Endothelial cell (in vitro differentiated cells): ENCODE data around the gene USH2A. TPM values are rescaled to one million over a fixed set of nuclear protein-coding genes. Genes with fewer than 3 reads are reported as not detected.

Experiments
- DNase-seq: peaks from one replicate; pipeline ENCODE4 v3.0.0; 2021; ENCODE audit warnings: low spot score
- H3K27ac Mint-ChIP-seq: one replicate; pipeline ENCODE4 v1.8.0; 2021; ENCODE audit warnings: mixed read lengths, inconsistent platforms; ENCODE audit not compliant: unreplicated experiment
- H3K27me3 Mint-ChIP-seq: one replicate; pipeline ENCODE4 v1.8.0; 2021; ENCODE audit warnings: mild to moderate bottlenecking, moderate library complexity, mixed read lengths, inconsistent platforms; ENCODE audit not compliant: unreplicated experiment
- H3K36me3 Mint-ChIP-seq: one replicate; pipeline ENCODE4 v1.8.0; 2021; ENCODE audit warnings: mild to moderate bottlenecking, low read depth, mixed read lengths, inconsistent platforms; ENCODE audit not compliant: unreplicated experiment
- H3K4me1 Mint-ChIP-seq: one replicate; pipeline ENCODE4 v1.8.0; 2021; ENCODE audit warnings: mild to moderate bottlenecking, mixed read lengths, inconsistent platforms; ENCODE audit not compliant: unreplicated experiment
- H3K4me3 Mint-ChIP-seq: one replicate; pipeline ENCODE4 v1.8.0; 2021; ENCODE audit warnings: mild to moderate bottlenecking, mixed read lengths, inconsistent platforms; ENCODE audit not compliant: unreplicated experiment
- H3K9me3 Mint-ChIP-seq: one replicate; pipeline ENCODE4 v1.8.0; 2021; ENCODE audit warnings: mixed read lengths, inconsistent platforms; ENCODE audit not compliant: unreplicated experiment
- total RNA-seq: library from RNA; stranded (reverse); fragmentation: NEBNext Ultra II Directional; extraction: Animal tissue kit (Norgen Biotek cat#: 25700); gene quantifications from one replicate; pipeline ENCODE4 v1.2.1, GENCODE V29; 2021; ENCODE audit not compliant: unreplicated experiment
- TF ChIP-seq, protein P1 (sequence below): fragments of 200-600 bp; sonication (generic); IDR thresholded peaks from one replicate; pipeline ENCODE4 v1.5.0; 2021; ENCODE audit warnings: antibody characterized with exemption; ENCODE audit not compliant: unreplicated experiment

USH2A gene
- total RNA-seq, 1 donor from 2014 or later = not detected

GRCh38 chr1:216081445-216081844 lies 341.8 kb downstream of the USH2A start:
- H3K4me1 Mint-ChIP-seq = no peaks in the 10 kb centered on the region
- peaks cover 1% of the 10 kb centered on the region for H3K27me3 Mint-ChIP-seq
- TF ChIP-seq, protein P1, sequence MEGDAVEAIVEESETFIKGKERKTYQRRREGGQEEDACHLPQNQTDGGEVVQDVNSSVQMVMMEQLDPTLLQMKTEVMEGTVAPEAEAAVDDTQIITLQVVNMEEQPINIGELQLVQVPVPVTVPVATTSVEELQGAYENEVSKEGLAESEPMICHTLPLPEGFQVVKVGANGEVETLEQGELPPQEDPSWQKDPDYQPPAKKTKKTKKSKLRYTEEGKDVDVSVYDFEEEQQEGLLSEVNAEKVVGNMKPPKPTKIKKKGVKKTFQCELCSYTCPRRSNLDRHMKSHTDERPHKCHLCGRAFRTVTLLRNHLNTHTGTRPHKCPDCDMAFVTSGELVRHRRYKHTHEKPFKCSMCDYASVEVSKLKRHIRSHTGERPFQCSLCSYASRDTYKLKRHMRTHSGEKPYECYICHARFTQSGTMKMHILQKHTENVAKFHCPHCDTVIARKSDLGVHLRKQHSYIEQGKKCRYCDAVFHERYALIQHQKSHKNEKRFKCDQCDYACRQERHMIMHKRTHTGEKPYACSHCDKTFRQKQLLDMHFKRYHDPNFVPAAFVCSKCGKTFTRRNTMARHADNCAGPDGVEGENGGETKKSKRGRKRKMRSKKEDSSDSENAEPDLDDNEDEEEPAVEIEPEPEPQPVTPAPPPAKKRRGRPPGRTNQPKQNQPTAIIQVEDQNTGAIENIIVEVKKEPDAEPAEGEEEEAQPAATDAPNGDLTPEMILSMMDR = no peak
- no peak overlapping the region for H3K4me3 Mint-ChIP-seq
- no peaks in the 10 kb centered on the region for H3K9me3 Mint-ChIP-seq
- no peak overlapping the region for H3K27ac Mint-ChIP-seq
- no peak for DNase-seq
- no peaks in the 10 kb centered on the region for H3K36me3 Mint-ChIP-seq

DNA sequence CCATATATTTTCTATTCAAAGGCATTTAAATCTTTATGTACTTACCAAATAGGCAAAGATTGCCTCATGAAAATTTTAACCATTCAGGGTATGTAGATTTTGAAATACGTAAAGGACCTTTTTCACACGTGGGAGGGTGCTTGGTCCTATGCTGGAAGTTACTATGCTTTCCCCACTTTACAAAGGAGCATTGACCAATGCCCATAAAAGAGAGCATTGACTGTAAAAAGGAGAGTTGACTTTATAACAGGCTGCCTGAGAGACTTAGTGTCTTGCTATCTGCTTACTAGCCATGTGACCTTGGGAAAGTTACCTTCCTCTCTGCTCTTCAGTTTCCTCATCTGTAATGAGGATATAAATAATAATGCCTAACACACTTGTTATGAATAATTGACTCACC lies 346.5 kb downstream of the USH2A start:
- Mint-ChIP-seq H3K27ac (no peak overlapping the region), H3K4me1 (no peaks in the 10 kb centered on the region), H3K27me3 (no peaks in the 10 kb centered on the region), H3K36me3 (no peaks in the 10 kb centered on the region), H3K4me3 (no peak overlapping the region), H3K9me3 (no peaks in the 10 kb centered on the region)
- TF ChIP-seq, protein P1 = no peak
- DNase-seq = no peak

DNA sequence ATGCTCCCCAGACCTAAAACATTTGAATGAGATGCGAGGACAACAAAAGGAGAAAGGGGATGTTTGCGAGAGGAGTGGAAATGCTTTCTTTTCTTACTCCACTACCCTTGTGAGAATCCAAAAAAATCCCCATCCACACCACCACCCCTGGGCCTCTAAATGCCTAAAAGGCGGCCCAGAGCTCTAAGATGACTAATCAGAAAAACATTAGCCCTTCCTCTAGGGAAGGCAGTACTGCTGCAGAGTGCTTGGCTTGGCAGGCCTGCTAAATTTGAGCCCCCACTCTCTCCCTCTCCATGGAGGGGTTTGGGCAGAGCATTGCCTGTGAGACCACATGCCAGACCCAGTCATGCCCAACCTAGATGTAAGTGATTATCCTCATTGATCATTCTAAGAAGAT lies 347.9 kb downstream of the USH2A start:
- TF ChIP-seq, protein P1 = no peak
- Mint-ChIP-seq H3K4me3 (no peak overlapping the region), H3K27me3 (no peaks in the 10 kb centered on the region), H3K4me1 (no peaks in the 10 kb centered on the region), H3K9me3 (no peaks in the 10 kb centered on the region), H3K27ac (no peak overlapping the region), H3K36me3 (no peaks in the 10 kb centered on the region)
- DNase-seq = no peak

- Mint-ChIP-seq H3K27ac (no peak overlapping the region), H3K4me3 (no peak overlapping the region), H3K36me3 (no peaks in the 10 kb centered on the region), H3K4me1 (no peaks in the 10 kb centered on the region), H3K27me3 (no peaks in the 10 kb centered on the region), H3K9me3 (no peaks in the 10 kb centered on the region)
- TF ChIP-seq, protein P1 = no peak
- DNase-seq = no peak
These were observed 349.3 kb downstream of the USH2A start for GRCh38 chr1:216073793-216074595.

GRCh38 chr1:216071262-216071661 lies 352.0 kb downstream of the USH2A start:
- TF ChIP-seq, protein P1 = no peak
- no peaks in the 10 kb centered on the region for H3K27me3 Mint-ChIP-seq
- no peak for DNase-seq
- no peaks in the 10 kb centered on the region for H3K9me3 Mint-ChIP-seq
- H3K4me1 Mint-ChIP-seq = no peaks in the 10 kb centered on the region
- H3K4me3 Mint-ChIP-seq = no peak overlapping the region
- H3K27ac Mint-ChIP-seq = no peak overlapping the region
- H3K36me3 Mint-ChIP-seq = no peaks in the 10 kb centered on the region
